Ramos (cell line): ENCODE results near the gene PIK3CD.

Experiments used
- in situ Hi-C: fragments of 300-500 bp; cut with MboI; formaldehyde crosslinking; loops from one replicate; pipeline ENCODE4 v1.14.3; 2022; ENCODE audit warnings: low sequenced_read_pairs; ENCODE audit not compliant: unreplicated experiment

The PIK3CD gene

GRCh38 chr1:9618909-9619679, 32.4 kb upstream of the PIK3CD start:
- in situ Hi-C loops: no loop called here

- in situ Hi-C loops: no loop called here
These were observed 30.5 kb upstream of the PIK3CD start for GRCh38 chr1:9621032-9621431.

GRCh38 chr1:9624081-9624480, 27.4 kb upstream of the PIK3CD start:
- in situ Hi-C loops: no loop called here

GRCh38 chr1:9625030-9625429, 26.5 kb upstream of the PIK3CD start:
- in situ Hi-C loops: loop anchor here (5.0 kb wide), 1 partner anchor 242 kb away; no protein-coding TSS in a partner anchor

GRCh38 chr1:9626201-9626608, 25.3 kb upstream of the PIK3CD start:
- in situ Hi-C loops: loop anchor here (5.0 kb wide), 1 partner anchor 241 kb away; no protein-coding TSS in a partner anchor

GRCh38 chr1:9628541-9629444, 22.7 kb upstream of the PIK3CD start:
- in situ Hi-C loops: loop anchor here (5.0 kb wide), 1 partner anchor 239 kb away; no protein-coding TSS in a partner anchor

- in situ Hi-C loops: loop anchor here (5.0 to 10.0 kb wide), 2 partner anchors 85 to 238 kb away; no protein-coding TSS in a partner anchor
These were observed 21.9 kb upstream of the PIK3CD start for GRCh38 chr1:9629445-9630201.

- in situ Hi-C loops: loop anchor here (10.0 kb wide), 1 partner anchor 84 kb away; no protein-coding TSS in a partner anchor
These were observed 21.0 kb upstream of the PIK3CD start for GRCh38 chr1:9630331-9631111.

GRCh38 chr1:9631613-9632012, 19.9 kb upstream of the PIK3CD start:
- in situ Hi-C loops: loop anchor here (10.0 kb wide), 1 partner anchor 83 kb away; no protein-coding TSS in a partner anchor

GRCh38 chr1:9633493-9633892, 18.0 kb upstream of the PIK3CD start:
- in situ Hi-C loops: loop anchor here (10.0 kb wide), 1 partner anchor 81 kb away; no protein-coding TSS in a partner anchor

- in situ Hi-C loops: loop anchor here (10.0 kb wide), 1 partner anchor 80 kb away; no protein-coding TSS in a partner anchor
These were observed 16.9 kb upstream of the PIK3CD start for GRCh38 chr1:9634582-9634981.

- in situ Hi-C loops: loop anchor here (10.0 kb wide), 1 partner anchor 76 kb away; no protein-coding TSS in a partner anchor
These were observed 12.3 kb upstream of the PIK3CD start for GRCh38 chr1:9639227-9639626.

GRCh38 chr1:9643351-9644256, 7.9 kb upstream of the PIK3CD start:
- in situ Hi-C loops: no loop called here

GRCh38 chr1:9646037-9646436, 5.5 kb upstream of the PIK3CD start:
- in situ Hi-C loops: no loop called here

GRCh38 chr1:9648171-9648570, 3.4 kb upstream of the PIK3CD start:
- in situ Hi-C loops: no loop called here

- in situ Hi-C loops: loop anchor here (5.0 kb wide), 1 partner anchor 38 kb away; no protein-coding TSS in a partner anchor
These were observed 1.8 kb upstream of the PIK3CD start for GRCh38 chr1:9649769-9650168.

- in situ Hi-C loops: loop anchor here (5.0 kb wide), 1 partner anchor 36 kb away; no protein-coding TSS in a partner anchor
These were observed 339 bp upstream of the PIK3CD start for GRCh38 chr1:9651220-9651564.
